ENCODE data around the gene AKAP6.
"Not testable (repeated sequence)": the region's sequence is repeated elsewhere in the genome, so short reads cannot be mapped to it uniquely, and the experiment has no call there.

Gene AKAP6

DNA sequence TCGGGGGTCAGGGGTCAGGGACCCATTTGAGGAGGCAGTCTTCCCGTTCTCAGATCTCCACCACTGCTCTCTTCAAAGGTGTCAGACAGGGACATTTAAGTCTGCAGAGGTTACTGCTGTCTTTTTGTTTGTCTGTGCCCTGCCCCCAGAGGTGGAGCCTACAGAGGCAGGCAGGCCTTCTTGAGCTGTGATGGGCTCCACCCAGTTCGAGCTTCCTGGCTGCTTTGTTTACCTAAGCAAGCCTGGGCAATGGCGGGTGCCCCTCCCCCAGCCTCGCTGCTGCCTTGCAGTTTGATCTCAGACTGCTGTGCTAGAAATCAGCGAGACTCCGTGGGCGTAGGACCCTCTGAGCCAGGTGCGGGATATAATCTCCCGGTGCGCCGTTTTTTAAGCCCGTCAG is 254.3 kb downstream of the AKAP6 start:
- H3K4me3 Mint-ChIP-seq; H3K36me3 Mint-ChIP-seq (ENCODE audit: insufficient read depth); ATAC-seq (replicated peaks; ENCODE audit: extremely low read depth, poor library complexity, severe bottlenecking); DNase-seq (ENCODE audit: low spot score in 2 of 2); H3K4me1 Mint-ChIP-seq; H3K27me3 Mint-ChIP-seq; H3K9me3 Mint-ChIP-seq; H3K27ac Mint-ChIP-seq (ENCODE audit: low read depth): not testable (repeated sequence)

DNA sequence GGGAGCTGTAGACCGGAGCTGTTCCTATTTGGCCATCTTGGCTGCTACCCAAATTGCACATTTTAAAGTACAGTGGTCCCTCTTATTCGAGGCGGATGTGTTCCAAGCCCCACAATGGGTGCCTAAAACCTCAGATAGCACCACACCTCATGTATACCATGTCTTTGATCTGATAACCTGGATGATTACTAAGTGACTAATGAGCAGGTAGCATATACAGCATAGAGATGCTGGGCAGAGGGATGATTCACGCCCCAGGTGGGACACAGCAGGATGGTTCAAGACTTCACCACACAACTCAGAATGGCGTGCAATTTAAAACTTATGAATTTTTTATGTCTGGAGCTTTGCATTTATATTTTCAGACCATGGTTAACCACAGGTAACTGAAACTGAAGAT is 255.0 kb downstream of the AKAP6 start:
- Mint-ChIP-seq H3K36me3 (ENCODE audit: insufficient read depth) (no peaks in the 10 kb centered on the region), H3K4me3 (no peak overlapping the region), H3K27ac (ENCODE audit: low read depth) (no peak overlapping the region), H3K9me3 (peaks cover 8% of the 10 kb centered on the region), H3K4me1 (no peaks in the 10 kb centered on the region), H3K27me3 (no peaks in the 10 kb centered on the region)
- ATAC-seq (replicated peaks; ENCODE audit: extremely low read depth, poor library complexity, severe bottlenecking) (no peak), DNase-seq (ENCODE audit: low spot score in 2 of 2) (no peak)

DNA sequence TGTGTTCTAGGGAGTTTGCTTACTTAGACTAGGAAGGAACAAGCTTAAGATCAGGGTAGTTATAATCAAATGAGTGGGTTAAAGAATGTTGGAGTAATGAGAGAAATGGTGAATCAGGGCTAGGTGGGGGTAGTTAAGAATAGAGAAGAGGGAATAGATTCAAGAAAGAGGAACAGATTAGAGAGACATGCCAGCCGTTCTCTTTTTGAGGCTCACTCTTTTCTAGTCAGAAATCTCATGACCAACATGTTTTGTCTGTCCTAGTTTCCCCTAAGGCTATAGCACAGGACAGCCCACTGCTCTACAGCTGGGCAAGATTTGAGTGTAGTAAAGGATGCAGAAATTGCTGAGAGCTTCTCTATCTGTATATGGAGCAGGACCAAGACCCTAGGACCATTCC is 258.4 kb downstream of the AKAP6 start:
- Mint-ChIP-seq H3K36me3 (ENCODE audit: insufficient read depth) (no peaks in the 10 kb centered on the region), H3K27me3 (no peaks in the 10 kb centered on the region), H3K9me3 (peaks cover 8% of the 10 kb centered on the region), H3K27ac (ENCODE audit: low read depth) (no peak overlapping the region), H3K4me1 (no peaks in the 10 kb centered on the region), H3K4me3 (no peak overlapping the region)
- DNase-seq (ENCODE audit: low spot score in 2 of 2): no peak
- ATAC-seq (replicated peaks; ENCODE audit: extremely low read depth, poor library complexity, severe bottlenecking): no peak

DNA sequence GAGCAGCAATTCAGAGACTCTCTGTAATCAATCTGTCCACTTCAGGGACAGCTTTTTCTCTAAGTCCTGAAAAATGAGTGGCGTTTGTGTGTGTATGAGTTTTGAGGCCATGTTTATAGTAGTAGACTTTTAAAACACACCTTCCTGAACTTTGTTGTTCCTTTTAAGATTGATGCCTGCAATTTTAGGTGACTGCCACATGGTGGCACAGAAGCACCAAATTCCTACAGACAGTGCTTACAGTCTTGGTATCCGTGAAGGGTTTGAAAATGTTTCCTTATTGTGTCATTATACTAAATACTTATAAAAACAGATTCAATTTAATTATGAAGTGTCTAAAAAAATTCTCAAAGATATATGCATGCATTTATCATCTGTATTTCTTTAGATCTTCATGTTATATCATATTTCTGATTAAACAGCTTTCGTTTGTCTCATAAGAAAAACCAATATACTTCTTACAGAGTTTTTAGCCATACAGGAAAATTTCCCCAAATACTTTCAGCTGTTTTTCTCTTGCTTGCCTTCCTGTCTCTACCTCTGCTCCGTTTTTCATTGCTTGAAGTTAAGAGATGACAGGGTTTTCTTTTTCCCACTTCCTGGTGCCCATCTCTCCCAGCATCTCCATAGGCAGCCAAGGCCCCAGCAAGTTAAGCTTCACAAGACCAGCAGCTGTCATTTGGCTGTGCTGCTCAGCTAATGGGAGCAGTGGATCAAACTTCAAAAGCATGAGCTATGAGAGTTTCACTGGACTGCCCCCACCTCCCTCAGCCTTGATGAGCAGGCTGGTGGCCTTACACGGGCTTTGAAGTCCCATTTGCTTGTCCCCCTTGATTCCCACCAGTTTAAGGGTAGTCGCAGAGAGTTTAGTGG is 259.6 kb downstream of the AKAP6 start:
- ATAC-seq (replicated peaks; ENCODE audit: extremely low read depth, poor library complexity, severe bottlenecking): no peak
- Mint-ChIP-seq H3K4me1 (no peaks in the 10 kb centered on the region), H3K27ac (ENCODE audit: low read depth) (no peak overlapping the region), H3K27me3 (no peaks in the 10 kb centered on the region), H3K4me3 (no peak overlapping the region), H3K9me3 (peaks cover 8% of the 10 kb centered on the region), H3K36me3 (ENCODE audit: insufficient read depth) (no peaks in the 10 kb centered on the region)
- no peak for DNase-seq (ENCODE audit: low spot score in 2 of 2)

DNA sequence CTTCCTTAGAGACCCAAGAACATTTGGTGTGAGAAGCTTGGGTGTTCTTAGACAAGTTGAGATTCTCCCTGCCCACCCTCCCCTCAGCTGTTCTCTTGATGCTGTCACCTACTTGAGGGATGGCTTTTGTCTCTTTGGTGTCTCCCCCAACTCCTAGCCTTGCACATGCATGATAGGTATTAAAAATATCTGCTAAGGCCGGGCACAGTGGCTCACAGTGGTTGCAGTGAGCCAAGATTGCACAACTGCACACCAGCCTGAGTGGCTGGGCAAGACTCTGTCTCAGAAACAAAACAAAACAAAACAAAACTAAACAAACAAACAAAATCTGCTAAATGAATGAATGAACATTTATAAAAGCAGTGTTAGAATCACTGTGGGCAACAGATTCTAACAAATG is 261.1 kb downstream of the AKAP6 start:
- Mint-ChIP-seq H3K36me3 (ENCODE audit: insufficient read depth) (no peaks in the 10 kb centered on the region), H3K27me3 (no peaks in the 10 kb centered on the region), H3K4me1 (no peaks in the 10 kb centered on the region), H3K9me3 (peaks cover 8% of the 10 kb centered on the region), H3K4me3 (no peak overlapping the region), H3K27ac (ENCODE audit: low read depth) (no peak overlapping the region)
- no peak for ATAC-seq (replicated peaks; ENCODE audit: extremely low read depth, poor library complexity, severe bottlenecking)
- DNase-seq (ENCODE audit: low spot score in 2 of 2): no peak

DNA sequence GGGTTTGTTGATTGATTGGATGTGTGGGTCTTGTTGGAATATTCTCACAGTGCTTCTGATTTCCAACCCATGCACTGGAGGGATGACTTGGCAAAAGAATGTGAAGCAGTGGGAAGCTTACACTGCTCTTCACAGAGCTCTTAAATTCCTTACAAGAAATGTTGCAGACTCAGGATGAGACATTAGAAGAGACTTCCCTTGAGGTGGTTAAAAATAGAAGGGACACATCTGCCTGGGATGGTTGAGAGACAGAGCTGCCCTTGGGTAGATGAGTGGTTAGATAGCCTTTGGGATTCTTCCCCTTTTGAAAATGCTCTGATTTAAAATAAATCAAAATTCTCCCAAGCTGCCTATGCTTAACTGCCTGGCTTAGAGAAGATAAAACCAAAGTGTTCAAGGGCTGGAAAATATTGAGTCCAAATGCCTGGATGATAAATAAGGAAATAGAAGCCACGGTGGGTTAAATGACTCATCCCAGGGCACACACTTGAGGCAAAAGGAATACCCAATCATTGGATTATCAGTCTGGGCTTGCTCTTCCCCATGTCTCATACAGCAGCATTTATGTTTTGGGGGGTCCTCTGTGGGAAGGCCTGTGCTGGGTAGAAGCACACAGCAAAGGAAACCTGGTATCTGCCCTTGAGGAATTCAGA is 264.3 kb downstream of the AKAP6 start:
- DNase-seq (ENCODE audit: low spot score in 2 of 2) (no peak), ATAC-seq (replicated peaks; ENCODE audit: extremely low read depth, poor library complexity, severe bottlenecking) (no peak)
- Mint-ChIP-seq H3K36me3 (ENCODE audit: insufficient read depth) (no peaks in the 10 kb centered on the region), H3K27ac (ENCODE audit: low read depth) (no peak overlapping the region), H3K9me3 (no peaks in the 10 kb centered on the region), H3K27me3 (no peaks in the 10 kb centered on the region), H3K4me3 (no peak overlapping the region), H3K4me1 (no peaks in the 10 kb centered on the region)

DNA sequence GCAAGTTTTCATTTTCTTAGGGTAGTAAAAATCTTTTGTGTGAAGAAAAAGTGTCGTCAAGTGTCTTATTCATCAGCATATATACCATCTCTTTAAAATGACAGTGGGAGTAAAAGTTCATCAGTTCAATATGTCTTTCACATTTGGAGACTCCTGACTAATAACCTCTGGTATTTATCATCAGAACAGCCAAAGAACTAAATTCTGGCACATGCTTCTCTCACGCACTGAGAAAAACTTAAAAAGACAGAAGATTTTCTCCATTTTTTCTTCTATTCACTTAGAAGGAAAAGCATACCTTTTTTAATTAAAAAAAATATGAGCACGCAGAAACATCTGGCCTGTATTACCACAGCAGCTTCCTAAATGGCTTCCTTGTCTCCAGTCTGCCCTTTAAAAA is 265.7 kb downstream of the AKAP6 start:
- Mint-ChIP-seq H3K4me3 (no peak overlapping the region), H3K36me3 (ENCODE audit: insufficient read depth) (no peaks in the 10 kb centered on the region), H3K27me3 (no peaks in the 10 kb centered on the region), H3K4me1 (no peaks in the 10 kb centered on the region), H3K9me3 (no peaks in the 10 kb centered on the region), H3K27ac (ENCODE audit: low read depth) (no peak overlapping the region)
- DNase-seq (ENCODE audit: low spot score in 2 of 2) (no peak), ATAC-seq (replicated peaks; ENCODE audit: extremely low read depth, poor library complexity, severe bottlenecking) (no peak)

DNA sequence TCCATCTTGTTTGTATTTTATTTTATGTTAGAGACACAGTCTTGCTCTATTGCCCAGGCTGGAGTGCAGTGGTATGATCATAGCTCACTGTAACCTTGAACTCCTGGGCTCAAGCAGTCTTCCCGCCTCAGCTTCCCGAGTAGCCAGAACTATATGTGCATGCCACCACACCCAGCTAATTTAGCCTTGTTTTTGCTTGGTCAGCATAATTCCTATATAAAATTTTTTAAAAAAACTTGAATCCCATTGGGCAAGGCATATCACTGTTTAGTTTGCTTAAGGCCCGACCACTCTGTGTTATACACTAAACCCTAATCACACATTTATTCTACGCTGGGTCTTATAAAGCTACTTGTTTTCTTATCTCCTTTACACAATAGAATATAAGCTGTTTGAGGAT is 266.4 kb downstream of the AKAP6 start:
- Mint-ChIP-seq H3K4me1 (no peaks in the 10 kb centered on the region), H3K27me3 (no peaks in the 10 kb centered on the region), H3K36me3 (ENCODE audit: insufficient read depth) (no peaks in the 10 kb centered on the region), H3K27ac (ENCODE audit: low read depth) (no peak overlapping the region), H3K4me3 (no peak overlapping the region), H3K9me3 (no peaks in the 10 kb centered on the region)
- ATAC-seq (replicated peaks; ENCODE audit: extremely low read depth, poor library complexity, severe bottlenecking): no peak
- no peak for DNase-seq (ENCODE audit: low spot score in 2 of 2)

DNA sequence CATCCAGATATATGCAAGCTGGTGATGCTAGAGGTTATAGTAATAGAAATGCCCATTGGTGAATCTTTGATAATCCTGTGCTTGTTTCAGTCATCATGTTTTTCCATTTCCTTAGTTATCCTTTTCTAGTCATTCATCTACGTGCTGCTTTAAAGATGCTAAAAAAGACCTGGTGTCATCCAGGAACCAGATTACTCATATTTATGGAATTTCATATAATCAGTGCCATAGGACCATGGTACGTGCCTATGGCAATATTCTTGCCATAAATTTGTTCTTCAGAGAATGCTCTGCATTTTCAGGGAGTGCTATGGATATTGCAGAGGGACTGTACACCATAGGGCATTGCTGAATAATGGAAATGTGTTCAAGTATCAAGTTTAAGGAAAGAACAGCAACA is 267.3 kb downstream of the AKAP6 start:
- no peaks in the 10 kb centered on the region for H3K4me1 Mint-ChIP-seq
- no peaks in the 10 kb centered on the region for H3K9me3 Mint-ChIP-seq
- no peaks in the 10 kb centered on the region for H3K27me3 Mint-ChIP-seq
- H3K4me3 Mint-ChIP-seq: no peak overlapping the region
- ATAC-seq (replicated peaks; ENCODE audit: extremely low read depth, poor library complexity, severe bottlenecking) (no peak), DNase-seq (ENCODE audit: low spot score in 2 of 2) (no peak)
- no peak overlapping the region for H3K27ac Mint-ChIP-seq (ENCODE audit: low read depth)
- no peaks in the 10 kb centered on the region for H3K36me3 Mint-ChIP-seq (ENCODE audit: insufficient read depth)

DNA sequence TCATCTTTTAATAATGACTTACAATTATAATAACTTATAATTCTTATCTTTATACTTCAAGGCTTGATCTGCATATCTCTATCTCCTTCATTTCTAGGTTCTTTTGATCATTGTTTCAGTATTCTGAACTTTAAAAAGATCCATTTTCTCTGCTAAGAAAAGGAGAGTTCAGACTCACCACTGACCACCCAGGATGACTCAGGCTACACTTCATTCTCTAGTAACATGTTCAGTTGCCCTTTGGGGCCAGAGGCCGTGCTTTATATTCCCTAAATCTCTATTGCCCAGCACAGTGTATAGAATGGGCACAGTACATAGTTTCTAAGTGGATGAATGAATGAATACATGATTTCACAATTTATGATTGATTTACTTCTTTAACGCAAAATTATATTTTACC is 268.7 kb downstream of the AKAP6 start:
- no peak for DNase-seq (ENCODE audit: low spot score in 2 of 2)
- Mint-ChIP-seq H3K4me3 (no peak overlapping the region), H3K9me3 (no peaks in the 10 kb centered on the region), H3K36me3 (ENCODE audit: insufficient read depth) (no peaks in the 10 kb centered on the region), H3K4me1 (no peaks in the 10 kb centered on the region), H3K27me3 (no peaks in the 10 kb centered on the region), H3K27ac (ENCODE audit: low read depth) (no peak overlapping the region)
- ATAC-seq (replicated peaks; ENCODE audit: extremely low read depth, poor library complexity, severe bottlenecking): no peak

DNA sequence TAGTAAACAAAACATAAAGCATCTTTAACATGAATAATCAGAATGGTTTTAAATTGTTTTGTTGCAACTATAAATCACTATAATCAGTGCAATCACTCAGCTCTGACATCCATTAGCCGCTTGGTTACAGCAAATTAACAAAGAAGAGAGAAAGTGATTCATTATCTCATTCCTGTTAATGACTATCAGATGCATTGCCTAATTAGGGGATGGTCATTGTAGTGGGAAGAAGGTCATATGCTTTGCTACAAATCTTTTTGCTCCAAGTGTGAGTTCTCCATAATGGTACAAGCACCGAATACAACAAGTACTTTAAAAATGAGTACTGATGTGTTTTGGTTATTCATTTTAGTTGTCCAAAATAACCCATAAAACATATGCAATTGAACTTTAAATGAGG is 272.0 kb downstream of the AKAP6 start:
- Mint-ChIP-seq H3K9me3 (no peaks in the 10 kb centered on the region), H3K27me3 (no peaks in the 10 kb centered on the region), H3K36me3 (ENCODE audit: insufficient read depth) (no peaks in the 10 kb centered on the region), H3K4me3 (no peak overlapping the region), H3K27ac (ENCODE audit: low read depth) (no peak overlapping the region), H3K4me1 (no peaks in the 10 kb centered on the region)
- no peak for ATAC-seq (replicated peaks; ENCODE audit: extremely low read depth, poor library complexity, severe bottlenecking)
- DNase-seq (ENCODE audit: low spot score in 2 of 2): no peak

DNA sequence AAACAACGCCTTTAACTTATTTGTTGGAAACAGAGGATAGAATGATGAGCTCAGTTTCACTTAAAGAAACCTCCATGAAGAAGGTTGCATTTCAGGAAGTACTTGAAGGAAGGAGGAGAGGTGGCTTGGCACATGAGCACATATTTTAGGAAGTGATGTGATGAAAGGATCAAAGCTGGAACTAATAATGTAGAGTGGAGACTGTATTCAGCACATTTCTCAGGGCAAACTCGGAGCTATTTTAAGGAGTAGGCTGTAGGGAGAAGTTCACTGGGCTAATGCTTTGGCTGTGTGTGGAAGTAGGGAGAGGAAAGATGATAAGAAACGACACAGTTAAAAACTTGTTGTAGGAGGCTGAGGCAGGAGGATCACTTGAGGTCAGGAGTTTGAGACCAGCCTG is 272.8 kb downstream of the AKAP6 start:
- Mint-ChIP-seq H3K36me3 (ENCODE audit: insufficient read depth) (no peaks in the 10 kb centered on the region), H3K4me3 (no peak overlapping the region), H3K27ac (ENCODE audit: low read depth) (no peak overlapping the region), H3K4me1 (no peaks in the 10 kb centered on the region), H3K27me3 (no peaks in the 10 kb centered on the region), H3K9me3 (no peaks in the 10 kb centered on the region)
- no peak for ATAC-seq (replicated peaks; ENCODE audit: extremely low read depth, poor library complexity, severe bottlenecking)
- no peak for DNase-seq (ENCODE audit: low spot score in 2 of 2)

DNA sequence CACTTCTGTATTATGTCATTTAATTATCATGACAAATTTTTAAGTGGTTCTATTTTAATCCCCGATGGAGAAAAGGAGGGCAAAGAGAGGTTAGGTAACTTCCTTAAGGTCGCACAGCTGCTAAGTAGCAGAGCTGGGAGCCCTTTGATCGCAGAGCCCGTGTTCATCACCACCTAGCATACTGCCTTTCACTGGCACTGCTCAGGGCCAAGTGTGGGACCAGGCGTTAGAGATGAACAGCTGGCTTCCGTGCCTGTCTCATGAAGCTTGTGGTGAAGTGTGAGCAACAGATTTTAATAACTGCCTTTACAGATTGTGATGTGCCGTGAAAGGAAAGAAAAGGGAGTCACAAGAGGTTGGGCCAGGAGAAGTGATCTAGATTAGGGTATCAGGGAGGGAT is 273.6 kb downstream of the AKAP6 start:
- DNase-seq (ENCODE audit: low spot score in 2 of 2): no peak
- Mint-ChIP-seq H3K27ac (ENCODE audit: low read depth) (no peak overlapping the region), H3K4me3 (no peak overlapping the region), H3K4me1 (no peaks in the 10 kb centered on the region), H3K27me3 (no peaks in the 10 kb centered on the region), H3K9me3 (no peaks in the 10 kb centered on the region), H3K36me3 (ENCODE audit: insufficient read depth) (no peaks in the 10 kb centered on the region)
- ATAC-seq (replicated peaks; ENCODE audit: extremely low read depth, poor library complexity, severe bottlenecking): no peak
